Ishikawa (cell line): ENCODE results near the gene DCLK1.

Source experiments
- CEBPB ChIP-seq: IDR thresholded peaks from 2 replicates; pipeline ENCODE4 v1.6.1; 2012
- EGR1 ChIP-seq: IDR thresholded peaks from 2 replicates; pipeline ENCODE4 v1.6.1; 2012
- RAD21 ChIP-seq: IDR thresholded peaks from 2 replicates; pipeline ENCODE4 v1.6.1; 2012; ENCODE audit warnings: low read depth
- TAF1 ChIP-seq: IDR thresholded peaks from 2 replicates; pipeline ENCODE4 v1.6.1; 2012; ENCODE audit warnings: low read depth, mild to moderate bottlenecking
- TCF12 ChIP-seq: IDR thresholded peaks from 2 replicates; pipeline ENCODE4 v1.6.1; 2012; ENCODE audit warnings: low read depth
- YY1 ChIP-seq: IDR thresholded peaks from 2 replicates; pipeline ENCODE4 v1.6.1; 2012; ENCODE audit warnings: low read depth
- ZBTB7A ChIP-seq: IDR thresholded peaks from 2 replicates; pipeline ENCODE4 v1.6.1; 2012; ENCODE audit warnings: low read depth
- TF ChIP-seq, protein P1 (sequence below): IDR thresholded peaks from 2 replicates; pipeline ENCODE4 v1.6.1; 2012
- TF ChIP-seq, protein P2 (sequence below): IDR thresholded peaks from 2 replicates; pipeline ENCODE4 v1.6.1; 2012; ENCODE audit warnings: low read depth, mild to moderate bottlenecking

DNA sequence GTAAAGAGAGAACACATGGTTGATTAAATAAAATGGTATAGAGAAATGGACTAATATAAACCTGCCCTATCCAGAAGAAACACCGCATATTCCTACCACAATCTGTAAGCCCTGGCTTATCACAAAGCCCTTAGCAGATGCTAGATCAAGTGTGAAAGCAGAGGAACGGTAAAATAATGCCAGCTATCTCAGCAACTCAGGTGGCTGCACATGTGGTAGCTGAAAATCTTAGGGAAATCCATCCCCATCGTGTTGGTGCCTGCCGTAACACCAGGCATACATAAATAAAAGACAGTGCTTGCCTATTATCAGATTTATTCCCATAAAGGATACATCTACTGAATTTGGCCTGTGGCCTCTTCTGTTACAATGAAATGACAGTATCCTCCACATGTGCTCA lies 350.6 kb downstream of the DCLK1 start:
- TF ChIP-seq, protein P1, sequence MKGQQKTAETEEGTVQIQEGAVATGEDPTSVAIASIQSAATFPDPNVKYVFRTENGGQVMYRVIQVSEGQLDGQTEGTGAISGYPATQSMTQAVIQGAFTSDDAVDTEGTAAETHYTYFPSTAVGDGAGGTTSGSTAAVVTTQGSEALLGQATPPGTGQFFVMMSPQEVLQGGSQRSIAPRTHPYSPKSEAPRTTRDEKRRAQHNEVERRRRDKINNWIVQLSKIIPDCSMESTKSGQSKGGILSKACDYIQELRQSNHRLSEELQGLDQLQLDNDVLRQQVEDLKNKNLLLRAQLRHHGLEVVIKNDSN: no peak
- TF ChIP-seq EGR1 (no peak), ZBTB7A (no peak), TCF12 (no peak), TAF1 (no peak), CEBPB (no peak), YY1 (no peak), RAD21 (no peak)
- TF ChIP-seq, protein P2, sequence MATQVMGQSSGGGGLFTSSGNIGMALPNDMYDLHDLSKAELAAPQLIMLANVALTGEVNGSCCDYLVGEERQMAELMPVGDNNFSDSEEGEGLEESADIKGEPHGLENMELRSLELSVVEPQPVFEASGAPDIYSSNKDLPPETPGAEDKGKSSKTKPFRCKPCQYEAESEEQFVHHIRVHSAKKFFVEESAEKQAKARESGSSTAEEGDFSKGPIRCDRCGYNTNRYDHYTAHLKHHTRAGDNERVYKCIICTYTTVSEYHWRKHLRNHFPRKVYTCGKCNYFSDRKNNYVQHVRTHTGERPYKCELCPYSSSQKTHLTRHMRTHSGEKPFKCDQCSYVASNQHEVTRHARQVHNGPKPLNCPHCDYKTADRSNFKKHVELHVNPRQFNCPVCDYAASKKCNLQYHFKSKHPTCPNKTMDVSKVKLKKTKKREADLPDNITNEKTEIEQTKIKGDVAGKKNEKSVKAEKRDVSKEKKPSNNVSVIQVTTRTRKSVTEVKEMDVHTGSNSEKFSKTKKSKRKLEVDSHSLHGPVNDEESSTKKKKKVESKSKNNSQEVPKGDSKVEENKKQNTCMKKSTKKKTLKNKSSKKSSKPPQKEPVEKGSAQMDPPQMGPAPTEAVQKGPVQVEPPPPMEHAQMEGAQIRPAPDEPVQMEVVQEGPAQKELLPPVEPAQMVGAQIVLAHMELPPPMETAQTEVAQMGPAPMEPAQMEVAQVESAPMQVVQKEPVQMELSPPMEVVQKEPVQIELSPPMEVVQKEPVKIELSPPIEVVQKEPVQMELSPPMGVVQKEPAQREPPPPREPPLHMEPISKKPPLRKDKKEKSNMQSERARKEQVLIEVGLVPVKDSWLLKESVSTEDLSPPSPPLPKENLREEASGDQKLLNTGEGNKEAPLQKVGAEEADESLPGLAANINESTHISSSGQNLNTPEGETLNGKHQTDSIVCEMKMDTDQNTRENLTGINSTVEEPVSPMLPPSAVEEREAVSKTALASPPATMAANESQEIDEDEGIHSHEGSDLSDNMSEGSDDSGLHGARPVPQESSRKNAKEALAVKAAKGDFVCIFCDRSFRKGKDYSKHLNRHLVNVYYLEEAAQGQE: no peak
